A673 (cell line): ENCODE results near the gene BROX.

Experiments
- CTCF ChIP-seq: fragments of 300-800, 200-600 bp; sonication (generic); conservative IDR thresholded peaks from 2 replicates; pipeline ENCODE4 v1.5.1; 2017; ENCODE audit warnings: low read depth, mild to moderate bottlenecking, antibody characterized with exemption, low read length, moderate library complexity, mixed read lengths
- EZH2 ChIP-seq: fragments of 200-600 bp; sonication (generic); IDR thresholded peaks from 2 replicates; pipeline ENCODE4 v1.6.1; 2017; ENCODE audit warnings: borderline replicate concordance, low read depth, mild to moderate bottlenecking, mixed read lengths, antibody characterized with exemption, low read length; ENCODE audit not compliant: poor library complexity, severe bottlenecking

- TF ChIP-seq CTCF (no peak), EZH2 (no peak)
These were observed 27.1 kb downstream of the BROX start for GRCh38 chr1:222739465-222739864.
